ENCODE data around the gene NMT2. TPM values are rescaled to one million over a fixed set of nuclear protein-coding genes. Genes with fewer than 3 reads are reported as not detected.

NMT2 gene
- total RNA-seq, 1 donor from 2014 or later = 13.7 TPM

GRCh38 chr10:15158448-15158847 lies 10.0 kb downstream of the NMT2 start:
- TF ChIP-seq CTCF (IDR thresholded peaks at IDR 0.05) = no peak
- no peak overlapping the region for H3K4me3 Mint-ChIP-seq (ENCODE audit: unreplicated experiment)
- no peaks in the 10 kb centered on the region for H3K36me3 Mint-ChIP-seq (ENCODE audit: low read depth)
- no peaks in the 10 kb centered on the region for H3K27me3 Mint-ChIP-seq (ENCODE audit: low read depth)
- DNase-seq (ENCODE audit: low spot score) = no peak
- H3K27ac Mint-ChIP-seq (ENCODE audit: unreplicated experiment) = no peak overlapping the region
- peaks cover 9% of the 10 kb centered on the region for H3K4me1 Mint-ChIP-seq (ENCODE audit: low read depth)
- H3K9me3 Mint-ChIP-seq (ENCODE audit: low read depth) = no peaks in the 10 kb centered on the region

- Mint-ChIP-seq H3K27me3 (ENCODE audit: low read depth) (no peaks in the 10 kb centered on the region), H3K36me3 (ENCODE audit: low read depth) (no peaks in the 10 kb centered on the region), H3K4me1 (ENCODE audit: low read depth) (peaks cover 3% of the 10 kb centered on the region), H3K4me3 (ENCODE audit: unreplicated experiment) (no peak overlapping the region), H3K9me3 (ENCODE audit: low read depth) (no peaks in the 10 kb centered on the region), H3K27ac (ENCODE audit: unreplicated experiment) (no peak overlapping the region)
- no peak for TF ChIP-seq CTCF (IDR thresholded peaks at IDR 0.05)
- no peak for DNase-seq (ENCODE audit: low spot score)
Measured at GRCh38 chr10:15155978-15156656, 12.4 kb downstream of the NMT2 start.

- TF ChIP-seq CTCF (IDR thresholded peaks at IDR 0.05) = no peak
- H3K9me3 Mint-ChIP-seq (ENCODE audit: low read depth) = no peaks in the 10 kb centered on the region
- no peak for DNase-seq (ENCODE audit: low spot score)
- no peak overlapping the region for H3K27ac Mint-ChIP-seq (ENCODE audit: unreplicated experiment)
- no peaks in the 10 kb centered on the region for H3K4me1 Mint-ChIP-seq (ENCODE audit: low read depth)
- H3K36me3 Mint-ChIP-seq (ENCODE audit: low read depth) = no peaks in the 10 kb centered on the region
- no peak overlapping the region for H3K4me3 Mint-ChIP-seq (ENCODE audit: unreplicated experiment)
- no peaks in the 10 kb centered on the region for H3K27me3 Mint-ChIP-seq (ENCODE audit: low read depth)
Measured at GRCh38 chr10:15152556-15152955, 15.9 kb downstream of the NMT2 start.

GRCh38 chr10:15150563-15150962 lies 17.9 kb downstream of the NMT2 start:
- no peaks in the 10 kb centered on the region for H3K9me3 Mint-ChIP-seq (ENCODE audit: low read depth)
- H3K27ac Mint-ChIP-seq (ENCODE audit: unreplicated experiment) = no peak overlapping the region
- no peak for TF ChIP-seq CTCF (IDR thresholded peaks at IDR 0.05)
- H3K4me3 Mint-ChIP-seq (ENCODE audit: unreplicated experiment) = no peak overlapping the region
- no peak for DNase-seq (ENCODE audit: low spot score)
- no peaks in the 10 kb centered on the region for H3K27me3 Mint-ChIP-seq (ENCODE audit: low read depth)
- no peaks in the 10 kb centered on the region for H3K36me3 Mint-ChIP-seq (ENCODE audit: low read depth)
- H3K4me1 Mint-ChIP-seq (ENCODE audit: low read depth) = no peaks in the 10 kb centered on the region

GRCh38 chr10:15149042-15149771 lies 19.3 kb downstream of the NMT2 start:
- no peaks in the 10 kb centered on the region for H3K36me3 Mint-ChIP-seq (ENCODE audit: low read depth)
- TF ChIP-seq CTCF (IDR thresholded peaks at IDR 0.05) = no peak
- H3K9me3 Mint-ChIP-seq (ENCODE audit: low read depth) = no peaks in the 10 kb centered on the region
- H3K27ac Mint-ChIP-seq (ENCODE audit: unreplicated experiment) = no peak overlapping the region
- H3K4me1 Mint-ChIP-seq (ENCODE audit: low read depth) = no peaks in the 10 kb centered on the region
- no peak for DNase-seq (ENCODE audit: low spot score)
- no peaks in the 10 kb centered on the region for H3K27me3 Mint-ChIP-seq (ENCODE audit: low read depth)
- no peak overlapping the region for H3K4me3 Mint-ChIP-seq (ENCODE audit: unreplicated experiment)

All from chondrocyte (in vitro differentiated cells).